Esophagus (tissue), 2 donors: ENCODE measurements around the gene COQ3. TPM values are rescaled to one million over a fixed set of nuclear protein-coding genes. Genes with fewer than 3 reads are reported as not detected.

ENCODE experiments used
- H3K27ac ChIP-seq, 2 donors: one replicate each; pipeline ENCODE4 v1.5.1; 2013; ENCODE audit warnings: low read depth in 2 of 2, mild to moderate bottlenecking in 2 of 2, inconsistent platforms in 1 of 2, low read length in 1 of 2, moderate library complexity in 1 of 2
- H3K27me3 ChIP-seq, 2 donors: one replicate each; pipeline ENCODE4 v1.6.1; 2013; ENCODE audit warnings: low read length in 2 of 2, control low read depth in 1 of 2, mild to moderate bottlenecking in 1 of 2; ENCODE audit not compliant: insufficient read depth in 2 of 2, control insufficient read depth in 1 of 2
- H3K36me3 ChIP-seq, 2 donors: one replicate each; pipeline ENCODE4 v1.6.1; 2013; ENCODE audit warnings: low read length in 1 of 2; ENCODE audit not compliant: control insufficient read depth in 2 of 2, insufficient read depth in 2 of 2
- H3K4me1 ChIP-seq, 2 donors: one replicate each; pipeline ENCODE4 v1.6.1; 2013; ENCODE audit warnings: low read length in 1 of 2; ENCODE audit not compliant: control insufficient read depth in 2 of 2, insufficient read depth in 2 of 2
- H3K4me3 ChIP-seq, 2 donors: one replicate each; pipeline ENCODE4 v1.5.1; 2013; ENCODE audit warnings: low read length in 2 of 2, mild to moderate bottlenecking in 2 of 2, low read depth in 1 of 2, moderate library complexity in 1 of 2
- H3K9me3 ChIP-seq, 2 donors: one replicate each; pipeline ENCODE4 v1.6.1; 2013; ENCODE audit warnings: mild to moderate bottlenecking in 2 of 2, low read depth in 1 of 2, low read length in 1 of 2, moderate library complexity in 1 of 2; ENCODE audit not compliant: control insufficient read depth in 2 of 2, insufficient read depth in 1 of 2
- WGBS, 2 donors: extraction: QIAGEN DNeasy Blood & Tissue Kit; methylation state at CpG; one replicate each; pipeline ENCODE4 v1.1.7; 2013; 5-methylcytosine and 5-hydroxymethylcytosine counted together
- polyA plus RNA-seq, 2 donors: library from polyadenylated mRNA; stranded (reverse); fragments of 200-250 nt; gene quantifications; one replicate each; pipeline ENCODE4 v1.2.3, GENCODE V29; 2013
- donor health status: healthy with polysubstance abuse.
- donor health status: Bipolar disorder and iron deficiency.

The COQ3 gene
- polyA plus RNA-seq, 2 donors: 9.5 to 12.8 TPM

DNA sequence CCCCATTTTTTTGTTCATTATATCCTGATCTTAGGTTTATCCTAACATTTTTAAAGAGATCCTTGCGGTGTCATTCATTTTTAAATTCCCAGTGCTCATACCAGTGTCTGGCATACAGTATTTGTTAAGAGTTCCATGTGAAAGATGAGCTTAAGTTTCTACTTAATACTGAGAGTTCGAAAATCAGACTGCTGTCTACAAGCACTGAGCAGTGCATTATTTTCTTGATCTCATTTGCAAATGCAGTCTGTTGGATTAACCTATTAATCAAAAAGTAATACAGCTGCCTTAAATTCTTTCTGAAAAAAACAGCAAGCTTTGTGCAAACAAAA lies 663 bp downstream of the COQ3 start:
- H3K4me1 ChIP-seq: no peaks in the 10 kb centered on the region
- WGBS, 2 donors: 18 to 21% methylated on average over 2 of the region's 2 CpGs
- H3K27ac ChIP-seq: peak overlapping the region in 1 of 2 donors; percentile 87
- no peaks in the 10 kb centered on the region for H3K27me3 ChIP-seq
- no peaks in the 10 kb centered on the region for H3K9me3 ChIP-seq
- no peaks in the 10 kb centered on the region for H3K36me3 ChIP-seq
- H3K4me3 ChIP-seq: peak overlapping the region; percentile 84 to 93

- no peaks in the 10 kb centered on the region for H3K9me3 ChIP-seq
- 92 to 93% methylated on average over 3 of the region's 3 CpGs for WGBS, 2 donors
- H3K4me1 ChIP-seq: no peaks in the 10 kb centered on the region
- no peaks in the 10 kb centered on the region for H3K36me3 ChIP-seq
- no peak overlapping the region for H3K4me3 ChIP-seq
- H3K27ac ChIP-seq: no peak overlapping the region
- no peaks in the 10 kb centered on the region for H3K27me3 ChIP-seq
Measured at GRCh38 chr6:99390896-99391295, 3.1 kb downstream of the COQ3 start.

- H3K36me3 ChIP-seq: no peaks in the 10 kb centered on the region
- H3K27me3 ChIP-seq: no peaks in the 10 kb centered on the region
- WGBS, 2 donors: 90 to 93% methylated on average over 3 of the region's 3 CpGs
Measured at GRCh38 chr6:99384507-99384906, 9.5 kb downstream of the COQ3 start.

GRCh38 chr6:99378636-99379035 lies 15.4 kb downstream of the COQ3 start:
- no peaks in the 10 kb centered on the region for H3K27me3 ChIP-seq
- H3K9me3 ChIP-seq: no peaks in the 10 kb centered on the region
- no peak overlapping the region for H3K27ac ChIP-seq
- no peaks in the 10 kb centered on the region for H3K4me1 ChIP-seq
- H3K36me3 ChIP-seq: no peaks in the 10 kb centered on the region
- no peak overlapping the region for H3K4me3 ChIP-seq

More at GRCh38 chr6:99384507-99384906, 9.5 kb downstream of the COQ3 start:
- H3K4me1 ChIP-seq: no peaks in the 10 kb centered on the region
- no peaks in the 10 kb centered on the region for H3K9me3 ChIP-seq
- no peak overlapping the region for H3K27ac ChIP-seq
- no peak overlapping the region for H3K4me3 ChIP-seq

GRCh38 chr6:99369533-99369932 lies 24.5 kb downstream of the COQ3 start:
- H3K27me3 ChIP-seq: no peaks in the 10 kb centered on the region
- no peaks in the 10 kb centered on the region for H3K4me1 ChIP-seq
- no peak overlapping the region for H3K4me3 ChIP-seq
- no peak overlapping the region for H3K27ac ChIP-seq
- H3K36me3 ChIP-seq: no peaks in the 10 kb centered on the region
- H3K9me3 ChIP-seq: no peaks in the 10 kb centered on the region

GRCh38 chr6:99366852-99367251 lies 27.1 kb downstream of the COQ3 start:
- Histone ChIP-seq H3K27ac (no peak overlapping the region), H3K36me3 (no peaks in the 10 kb centered on the region), H3K9me3 (no peaks in the 10 kb centered on the region), H3K4me1 (no peaks in the 10 kb centered on the region), H3K27me3 (no peaks in the 10 kb centered on the region), H3K4me3 (no peak overlapping the region)
- 90 to 95% methylated on average over 2 of the region's 2 CpGs for WGBS, 2 donors

- Histone ChIP-seq H3K36me3 (no peaks in the 10 kb centered on the region), H3K27ac (no peak overlapping the region), H3K4me3 (no peak overlapping the region), H3K4me1 (no peaks in the 10 kb centered on the region), H3K27me3 (no peaks in the 10 kb centered on the region), H3K9me3 (no peaks in the 10 kb centered on the region)
- 75 to 76% methylated on average over 5 of the region's 5 CpGs for WGBS, 2 donors
Measured at GRCh38 chr6:99364026-99364425, 30.0 kb downstream of the COQ3 start.

DNA sequence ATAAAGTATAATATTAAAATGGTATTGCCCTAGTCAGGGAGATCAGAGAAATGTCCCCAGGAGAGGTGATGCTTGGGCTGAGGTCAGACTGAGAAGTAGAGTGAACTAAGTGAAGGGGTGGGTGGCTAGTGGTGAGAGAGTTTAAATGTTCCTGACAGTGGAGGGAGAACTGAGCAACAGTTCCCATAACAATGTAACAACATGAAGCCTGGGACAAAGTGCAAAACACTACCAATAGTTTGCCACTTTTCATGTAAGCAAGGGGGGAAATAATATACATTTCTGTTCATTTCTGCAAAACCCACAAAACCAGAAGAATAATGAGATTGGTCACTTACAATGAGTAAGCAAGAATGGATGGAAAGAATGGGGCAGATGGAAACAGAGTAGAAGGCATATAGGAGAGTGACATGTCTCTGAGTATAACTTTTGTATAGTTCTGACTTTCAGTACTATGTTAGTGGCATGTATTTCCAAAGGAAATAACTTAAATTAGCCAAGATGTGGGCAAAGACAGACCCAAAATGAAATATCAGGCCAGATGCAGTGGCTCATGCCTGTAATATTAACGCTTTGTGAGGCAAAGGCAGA lies 31.2 kb downstream of the COQ3 start:
- 89 to 95% methylated on average over 1 of the region's 1 CpG for WGBS, 2 donors
- Histone ChIP-seq H3K4me3 (no peak overlapping the region), H3K27me3 (no peaks in the 10 kb centered on the region), H3K4me1 (no peaks in the 10 kb centered on the region), H3K9me3 (no peaks in the 10 kb centered on the region), H3K36me3 (no peaks in the 10 kb centered on the region), H3K27ac (no peak overlapping the region)

DNA sequence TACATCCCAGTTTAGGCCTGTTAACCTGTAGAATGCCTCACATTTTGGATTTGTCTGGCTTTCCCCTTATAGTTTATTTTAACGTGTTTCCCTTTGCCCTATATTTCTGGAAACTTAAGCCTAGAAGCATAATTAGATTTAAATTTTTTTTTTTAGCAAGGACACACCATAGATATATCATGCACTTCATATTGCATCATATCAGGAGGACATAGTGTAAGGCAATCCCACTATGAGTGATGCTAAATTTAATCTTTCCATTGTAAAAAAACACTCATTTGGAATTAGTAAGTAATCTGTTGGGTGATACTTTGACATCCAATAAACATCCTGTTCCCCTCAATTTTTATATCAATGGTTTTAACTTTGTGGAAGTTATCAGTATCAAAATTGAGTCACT lies 34.2 kb downstream of the COQ3 start:
- H3K27ac ChIP-seq: no peak overlapping the region
- 65 to 71% methylated on average over 1 of the region's 1 CpG for WGBS, 2 donors
- no peaks in the 10 kb centered on the region for H3K4me1 ChIP-seq
- H3K4me3 ChIP-seq: no peak overlapping the region
- H3K36me3 ChIP-seq: no peaks in the 10 kb centered on the region
- H3K9me3 ChIP-seq: no peaks in the 10 kb centered on the region
- H3K27me3 ChIP-seq: no peaks in the 10 kb centered on the region

DNA sequence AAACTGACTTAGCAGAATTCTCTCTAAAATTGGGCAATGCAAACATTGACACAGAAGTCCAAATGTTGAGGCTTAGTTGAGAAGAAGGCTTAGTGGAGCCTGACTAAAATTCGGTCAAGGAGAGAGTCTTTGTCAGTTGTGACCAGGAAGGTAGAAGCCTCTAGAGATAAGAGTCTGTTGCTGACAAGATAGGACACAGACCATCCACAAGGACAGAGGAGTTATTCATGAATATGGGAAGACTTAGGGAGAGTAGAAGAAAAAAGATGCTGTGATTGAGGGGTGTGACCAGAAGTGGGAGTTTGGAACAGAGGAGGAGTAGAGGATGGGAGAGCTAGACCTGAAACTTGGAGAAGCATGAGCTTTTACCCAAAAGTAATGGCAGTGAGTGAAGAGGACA lies 37.4 kb downstream of the COQ3 start:
- Histone ChIP-seq H3K4me3 (no peak overlapping the region), H3K27ac (no peak overlapping the region), H3K4me1 (no peaks in the 10 kb centered on the region), H3K9me3 (no peaks in the 10 kb centered on the region), H3K27me3 (no peaks in the 10 kb centered on the region), H3K36me3 (no peaks in the 10 kb centered on the region)
- WGBS, 2 donors: 84 to 86% methylated on average over 1 of the region's 1 CpG
